C1 segment of cervical spinal cord (tissue), 14 donors: ENCODE results near the gene TMEM138.

Experiments used
- DNase-seq, 14 donors: peaks; one replicate each; lab custom pipeline; 2025; lab: John Stamatoyannopoulos, UW

Gene TMEM138

DNA sequence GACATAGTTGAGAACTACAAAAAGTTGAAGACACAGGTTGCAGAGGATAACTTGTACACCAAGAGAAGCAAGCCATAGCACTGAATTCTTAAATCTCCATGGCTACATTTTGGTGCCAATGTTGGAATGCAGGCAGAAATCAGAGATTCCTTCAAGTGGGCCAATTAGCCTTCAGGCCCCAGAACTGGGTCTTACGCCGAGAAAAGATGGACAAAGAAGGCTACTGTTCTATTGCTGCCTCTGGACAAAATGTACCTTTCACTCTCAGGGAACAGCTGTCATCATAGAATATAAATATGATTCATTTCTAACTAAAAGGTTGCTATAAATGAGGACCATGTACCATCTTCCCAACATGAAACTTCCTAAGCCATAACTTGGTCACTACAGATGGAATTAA lies 43.9 kb downstream of the TMEM138 start:
- DNase-seq: peak in 1 of 14 donors; percentile 7

DNA sequence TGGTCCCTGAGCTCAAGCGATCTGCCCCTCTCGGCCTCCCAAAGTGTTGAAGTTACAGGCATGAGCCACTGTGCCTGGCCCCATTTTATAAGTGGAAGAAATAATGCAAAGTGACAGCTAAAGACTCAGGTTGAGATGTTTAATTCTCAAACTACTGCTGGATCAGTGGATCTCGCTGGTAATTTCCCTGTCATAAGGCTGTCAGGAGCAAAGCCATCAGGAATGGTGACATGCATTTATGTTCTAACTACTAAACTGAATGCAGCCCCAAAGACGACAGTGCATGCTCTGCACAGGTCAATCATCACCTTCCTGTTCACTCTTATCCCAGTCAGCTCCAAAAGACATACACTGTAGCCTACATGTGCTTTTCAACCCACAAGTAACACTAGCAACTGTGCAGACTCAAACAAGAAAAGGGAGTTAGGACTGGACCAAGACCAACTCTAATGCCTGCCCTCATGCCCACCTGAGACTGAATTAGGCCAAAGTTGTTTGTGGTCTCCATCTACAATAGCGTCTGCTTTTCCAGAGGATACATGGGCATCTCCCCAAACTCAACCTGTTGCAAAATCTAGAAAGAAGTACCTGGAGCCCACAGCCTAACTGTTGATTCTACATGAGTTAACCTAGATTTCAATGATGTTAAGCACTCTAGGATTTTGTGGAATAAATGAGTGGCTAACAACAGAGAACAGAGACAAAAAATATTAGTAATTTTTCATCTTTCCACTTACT lies 45.0 kb downstream of the TMEM138 start:
- DNase-seq: no peak

DNA sequence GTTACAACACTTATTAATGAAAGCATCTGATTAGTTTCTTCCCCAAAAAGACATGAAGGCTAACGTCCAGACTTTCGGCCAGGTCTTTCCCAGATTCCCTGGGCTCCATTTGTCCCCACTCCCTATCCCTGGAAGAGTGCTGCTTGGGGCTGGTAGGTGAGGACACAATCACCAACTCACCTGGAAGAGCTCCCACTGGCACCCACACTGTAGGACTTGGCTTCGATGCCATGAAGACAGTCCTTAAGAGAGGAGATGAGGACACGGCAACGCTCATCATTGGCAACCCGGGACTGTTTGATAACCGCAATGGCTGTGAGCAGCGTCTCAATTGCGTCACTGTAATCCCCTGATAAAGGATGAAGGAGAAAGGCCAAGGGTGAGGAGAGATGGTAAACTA lies 49.4 kb downstream of the TMEM138 start:
- DNase-seq: no peak

DNA sequence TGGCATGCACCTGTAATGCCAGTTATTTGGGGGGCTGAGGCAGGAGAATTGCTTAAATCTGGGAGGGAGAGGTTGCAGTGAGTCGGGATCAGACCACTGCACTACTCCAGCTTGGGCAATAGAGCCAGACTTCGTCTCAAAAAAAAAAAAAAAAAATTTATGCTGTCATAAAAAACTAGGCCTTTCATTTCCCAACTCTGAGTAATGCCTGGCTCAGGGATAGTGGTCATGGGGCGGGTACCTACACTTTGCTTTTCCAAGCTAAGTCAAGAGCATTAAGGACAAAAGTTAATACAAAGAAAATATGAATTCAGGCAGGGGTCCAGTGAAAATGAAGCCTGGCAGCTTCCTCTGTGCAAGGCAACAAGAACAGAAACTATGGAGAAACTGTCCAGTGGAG lies 51.3 kb downstream of the TMEM138 start:
- no peak for DNase-seq

DNA sequence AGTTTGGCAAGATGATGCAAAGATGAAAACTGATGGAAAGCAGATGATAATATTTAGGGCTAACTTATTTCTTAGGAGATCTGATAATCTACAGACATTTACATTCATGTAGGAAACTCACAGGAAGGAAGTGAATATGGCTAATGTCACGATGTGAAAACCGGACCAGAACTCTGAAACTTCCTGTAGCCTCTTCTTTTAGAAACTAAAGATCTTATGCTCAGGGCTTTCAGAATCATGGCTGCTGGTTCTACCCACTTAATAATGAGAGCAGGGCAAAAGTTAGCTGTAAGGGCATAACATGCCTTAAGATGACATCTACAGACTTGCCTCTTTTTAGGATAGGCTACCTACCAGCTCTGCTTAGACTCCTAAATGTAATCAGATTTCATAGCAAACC lies 52.4 kb downstream of the TMEM138 start:
- no peak for DNase-seq

DNA sequence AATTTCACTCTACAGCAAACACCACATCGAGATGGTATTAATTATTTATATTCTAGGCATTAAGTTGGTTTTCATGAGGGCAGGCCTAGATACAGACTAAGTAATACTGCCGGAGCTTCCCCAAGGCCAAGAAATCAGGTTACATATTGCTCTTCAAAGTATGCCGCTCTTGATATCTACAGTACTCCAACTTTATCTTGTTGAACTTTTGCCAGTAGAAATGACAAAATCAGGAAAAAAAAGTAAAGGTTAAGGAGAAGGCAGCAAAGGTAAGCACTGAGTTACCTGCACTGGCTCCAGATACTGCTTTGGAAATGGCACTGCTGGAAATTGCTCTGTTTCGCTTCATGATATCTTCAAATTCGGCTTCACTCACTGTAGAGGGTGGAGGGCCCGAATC lies 53.2 kb downstream of the TMEM138 start:
- DNase-seq: no peak

DNA sequence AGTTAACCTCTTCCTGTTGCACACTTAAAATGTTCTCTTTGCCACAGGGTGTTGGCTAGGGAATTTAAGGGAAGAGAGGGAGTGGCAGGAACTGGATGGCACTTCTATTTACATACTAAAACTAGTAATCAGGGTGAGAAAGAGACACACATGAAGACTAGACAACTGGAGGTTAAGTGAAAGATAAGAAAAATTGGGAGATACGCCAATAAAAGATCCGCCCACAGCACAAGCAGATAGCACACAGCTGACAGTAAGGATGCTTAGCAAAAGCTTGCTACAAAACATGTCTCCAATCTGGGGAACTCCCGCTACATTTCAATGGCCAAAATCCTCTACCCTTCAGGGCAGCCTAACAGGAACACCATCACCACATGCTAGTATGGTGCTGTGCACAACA lies 54.8 kb downstream of the TMEM138 start:
- DNase-seq: no peak

DNA sequence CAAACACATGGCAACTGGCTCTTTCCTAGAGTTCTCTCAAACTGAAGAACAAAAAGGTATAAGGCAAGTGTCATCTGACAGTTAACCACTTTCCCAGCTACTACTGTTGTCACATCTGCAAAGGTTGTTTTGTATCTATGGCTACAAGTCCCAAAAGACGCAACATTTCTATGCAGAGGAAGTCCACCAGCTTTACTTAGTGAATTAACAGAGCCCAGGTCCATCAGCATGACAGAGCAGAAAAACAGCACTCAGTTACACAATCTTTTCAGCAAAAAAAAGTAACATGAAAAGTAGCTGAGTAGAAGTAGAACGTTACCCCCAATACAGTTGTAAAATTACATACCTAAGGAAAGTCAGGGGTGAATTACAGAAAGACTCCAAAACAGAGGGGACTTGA lies 55.5 kb downstream of the TMEM138 start:
- no peak for DNase-seq

DNA sequence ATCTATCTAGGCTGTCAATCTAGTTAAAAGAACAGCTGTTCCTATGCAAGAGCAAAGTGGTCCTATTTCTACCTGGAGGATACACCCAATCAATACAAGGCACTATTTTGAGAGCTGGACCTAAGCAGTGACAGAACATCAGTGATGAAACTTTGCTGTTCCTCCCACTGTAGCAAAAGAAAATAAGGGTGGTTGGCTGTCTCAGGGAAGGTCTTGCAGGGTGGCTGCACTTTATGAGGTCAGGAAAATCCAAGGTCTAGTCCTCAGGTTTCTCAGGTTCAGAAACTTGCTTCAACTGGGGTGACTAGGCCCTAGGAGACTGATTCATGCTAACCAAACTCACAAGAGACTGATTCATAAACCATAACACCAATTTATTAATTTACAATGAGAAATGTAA lies 56.0 kb downstream of the TMEM138 start:
- no peak for DNase-seq
